ENCODE data around the gene EFHC1. TPM values are rescaled to one million over a fixed set of nuclear protein-coding genes. Genes with fewer than 3 reads are reported as not detected.

EFHC1 gene
- total RNA-seq, 4 donors from 2014 or later = 10.2 to 33.0 (median 20.8) TPM

GRCh38 chr6:52522655-52523054, 102.5 kb downstream of the EFHC1 start:
- TF ChIP-seq CTCF (IDR thresholded peaks at IDR 0.05) = no peak
- DNase-seq (ENCODE audit: low spot score) = no peak
- ATAC-seq (ENCODE audit: low FRiP score) = peak; percentile 24

- no peak for DNase-seq (ENCODE audit: low spot score)
- TF ChIP-seq CTCF (IDR thresholded peaks at IDR 0.05) = no peak
- peak; percentile 19 for ATAC-seq (ENCODE audit: low FRiP score)
Measured at GRCh38 chr6:52523378-52524142, 103.4 kb downstream of the EFHC1 start.

DNA sequence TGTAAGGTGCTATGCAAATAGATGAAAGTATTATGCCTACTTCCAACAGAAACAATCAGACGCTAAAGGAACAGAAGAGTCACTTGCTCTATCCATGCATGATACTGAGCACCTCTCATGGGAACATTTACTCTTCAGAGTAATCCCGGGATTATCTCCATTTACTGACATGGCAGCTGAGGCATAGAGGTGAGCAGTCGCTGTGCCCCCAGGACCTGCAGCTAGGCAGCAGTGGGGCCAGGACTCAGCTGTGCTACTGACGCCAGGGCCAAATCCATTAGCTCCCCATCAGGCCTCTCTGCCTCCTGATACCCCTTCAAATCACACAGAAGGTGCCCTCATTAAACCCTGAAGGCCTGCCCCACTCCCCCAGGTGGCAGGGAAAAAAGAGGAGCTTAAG, 104.8 kb downstream of the EFHC1 start:
- no peak for ATAC-seq (ENCODE audit: low FRiP score)
- TF ChIP-seq CTCF (IDR thresholded peaks at IDR 0.05) = no peak
- DNase-seq (ENCODE audit: low spot score) = no peak

DNA sequence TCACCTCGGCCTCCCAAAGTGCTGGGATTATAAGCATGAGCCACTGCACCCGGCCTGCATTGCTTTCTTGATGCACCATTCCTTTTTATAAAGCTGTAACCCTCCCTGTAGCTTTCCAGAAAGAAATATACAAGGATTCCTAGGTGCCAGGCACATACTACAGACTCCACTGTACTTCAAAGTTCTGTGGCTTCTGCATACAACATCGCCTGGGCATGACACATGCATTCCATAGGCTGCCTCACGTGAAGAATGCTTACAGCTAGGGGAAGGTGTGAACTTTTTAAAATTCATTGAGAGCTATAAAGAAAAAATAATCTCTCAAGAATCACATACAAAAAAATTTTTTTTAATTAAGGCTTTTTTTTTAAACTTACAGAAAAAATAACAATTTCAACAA, 106.5 kb downstream of the EFHC1 start:
- no peak for TF ChIP-seq CTCF (IDR thresholded peaks at IDR 0.05)
- no peak for ATAC-seq (ENCODE audit: low FRiP score)
- no peak for DNase-seq (ENCODE audit: low spot score)

DNA sequence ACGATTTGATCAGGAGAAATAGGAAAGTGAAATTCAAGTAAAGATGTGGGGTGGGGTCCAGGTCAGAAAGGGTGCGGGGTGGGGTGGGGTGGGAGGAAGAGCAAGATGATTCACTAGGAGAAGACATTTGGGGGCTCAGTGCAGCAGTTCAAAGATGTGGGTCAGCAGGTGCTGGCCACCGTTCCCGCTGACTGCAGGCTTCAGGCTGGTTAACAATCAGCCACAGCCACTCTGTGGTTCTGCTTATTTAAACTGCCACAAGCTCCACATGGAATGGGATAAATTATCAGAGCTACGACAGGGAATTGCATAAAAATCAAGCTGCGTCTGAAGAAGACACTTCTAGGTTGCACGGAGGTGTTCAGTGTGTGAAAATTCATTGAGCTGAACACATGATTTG, 107.3 kb downstream of the EFHC1 start:
- TF ChIP-seq CTCF (IDR thresholded peaks at IDR 0.05) = no peak
- ATAC-seq (ENCODE audit: low FRiP score) (no peak), DNase-seq (ENCODE audit: low spot score) (no peak)

GRCh38 chr6:52529311-52529710, 109.2 kb downstream of the EFHC1 start:
- ATAC-seq (ENCODE audit: low FRiP score) = no peak
- no peak for DNase-seq (ENCODE audit: low spot score)
- TF ChIP-seq CTCF (IDR thresholded peaks at IDR 0.05) = no peak

DNA sequence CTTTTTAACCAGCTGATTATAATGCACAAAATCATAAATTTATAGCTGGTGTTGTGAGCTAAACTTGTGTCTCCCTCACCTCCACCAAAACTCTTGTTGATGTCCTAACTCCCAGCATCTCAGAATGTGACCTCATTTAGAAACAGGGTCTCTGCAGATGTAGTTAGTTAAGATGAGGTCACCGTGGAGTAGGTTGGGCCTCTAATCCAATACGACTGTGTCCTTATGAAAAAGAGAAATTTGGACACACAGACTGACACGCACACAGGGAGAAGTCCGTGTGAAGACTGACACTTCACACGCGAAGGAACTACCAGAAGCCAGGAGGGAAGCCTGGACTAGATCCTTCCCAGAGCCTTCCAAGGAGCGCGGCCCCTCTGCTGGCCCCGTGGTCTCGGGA, 110.2 kb downstream of the EFHC1 start:
- no peak for DNase-seq (ENCODE audit: low spot score)
- ATAC-seq (ENCODE audit: low FRiP score) = no peak
- no peak for TF ChIP-seq CTCF (IDR thresholded peaks at IDR 0.05)

Data from omental fat pad (tissue), 4 donors.